GM19025 (cell line): Measurements from ENCODE around the gene TWIST2.

Source experiments
- ATAC-seq: cut with Tn5 transposase; IDR thresholded peaks from one replicate; pipeline ENCODE4 v1.9.1; 2021; ENCODE audit warnings: mild to moderate bottlenecking, low read depth, moderate library complexity; ENCODE audit not compliant: unreplicated experiment

Gene TWIST2

GRCh38 chr2:238948765-238949641 is 101.1 kb downstream of the TWIST2 start:
- no peak for ATAC-seq

- ATAC-seq, result no peak
These were observed 101.9 kb downstream of the TWIST2 start for GRCh38 chr2:238949710-238950345.

- no peak for ATAC-seq
These were observed 102.7 kb downstream of the TWIST2 start for GRCh38 chr2:238950551-238950950.

GRCh38 chr2:238952261-238952919 is 104.5 kb downstream of the TWIST2 start:
- ATAC-seq, result no peak

- ATAC-seq, result no peak
These were observed 107.1 kb downstream of the TWIST2 start for GRCh38 chr2:238954841-238955591.

GRCh38 chr2:238955648-238956531 is 108.0 kb downstream of the TWIST2 start:
- no peak for ATAC-seq

GRCh38 chr2:238956676-238957075 is 108.8 kb downstream of the TWIST2 start:
- no peak for ATAC-seq
